Thoracic aorta (tissue), 2 donors: ENCODE data around the gene BCL10. TPM values are rescaled to one million over a fixed set of nuclear protein-coding genes. Genes with fewer than 3 reads are reported as not detected.

Experiments used
- ATAC-seq: fragments of 150-250 bp; one replicate; pipeline ENCODE4 v1.8.0; 2017; ENCODE audit warnings: low read depth; ENCODE audit not compliant: insufficient number of reproducible peaks, low FRiP score
- DNase-seq: peaks from one replicate; pipeline ENCODE4 v3.0.0-alpha.2; 2020; ENCODE audit warnings: low spot score
- H3K27ac ChIP-seq, 2 donors: fragments of 200-600 bp; sonication (generic); 1 replicate in 1 of 2; 2 replicates in 1 of 2; pipeline ENCODE4 v1.5.1; 2016; ENCODE audit warnings: mild to moderate bottlenecking in 2 of 2, moderate library complexity in 2 of 2
- H3K27me3 ChIP-seq: fragments of 200-600 bp; sonication (generic); replicated peaks from 2 replicates; pipeline ENCODE4 v1.6.0; 2016; ENCODE audit warnings: mild to moderate bottlenecking; ENCODE audit not compliant: insufficient read depth
- H3K36me3 ChIP-seq: fragments of 200-600 bp; sonication (generic); one replicate; pipeline ENCODE4 v1.5.1; 2016
- H3K4me1 ChIP-seq, 2 donors: fragments of 200-600 bp; sonication (generic); 1 replicate in 1 of 2; 2 replicates in 1 of 2; pipeline versions ENCODE4 v1.5.1 to v1.6.0; 2016; ENCODE audit warnings: low read depth in 2 of 2, mild to moderate bottlenecking in 1 of 2; ENCODE audit not compliant: control insufficient read depth in 1 of 2
- H3K4me3 ChIP-seq: fragments of 200-600 bp; sonication (generic); 2 replicates; pipeline ENCODE4 v1.5.1; 2016; ENCODE audit warnings: mild to moderate bottlenecking
- H3K9me3 ChIP-seq: fragments of 200-600 bp; sonication (generic); 2 replicates; pipeline ENCODE4 v1.5.1; 2016
- CTCF ChIP-seq: fragments of 200-600 bp; sonication (generic); IDR thresholded peaks from one replicate; pipeline ENCODE4 v1.5.1; 2019; ENCODE audit warnings: antibody characterized with exemption
- total RNA-seq, 2 donors: library from RNA; depleted of rRNA; stranded (reverse); fragments of >200 nt; gene quantifications; one replicate each; pipeline versions ENCODE4 v1.1.0 to v1.2.3, GENCODE V29; 2016

The BCL10 gene
- total RNA-seq, result 10 to 100 TPM; 13.8 to 34.2 TPM

GRCh38 chr1:85276215-85276977 lies at the start of gene BCL10:
TSS of gene BCL10 (minus strand) at chr1:85276632. CDS start at chr1:85276352, 280 bp downstream.
- Histone ChIP-seq H3K36me3 (no peaks in the 10 kb centered on the region), H3K27ac (peak within 1 kb of the TSS; percentile 96 to 97), H3K27me3 (no peaks in the 10 kb centered on the region), H3K4me3 (peak within 1 kb of the TSS; percentile 82), H3K9me3 (no peaks in the 10 kb centered on the region), H3K4me1 (peaks cover 11 to 47% of the 10 kb centered on the region in 2 donors)
- no peak for TF ChIP-seq CTCF
- peak; percentile 85 for ATAC-seq
- peak; percentile 87 for DNase-seq

- H3K27ac ChIP-seq, result no peak overlapping the region
- ATAC-seq, result no peak
- no peaks in the 10 kb centered on the region for H3K9me3 ChIP-seq
- TF ChIP-seq CTCF, result no peak
- no peaks in the 10 kb centered on the region for H3K27me3 ChIP-seq
- no peak for DNase-seq
- H3K4me1 ChIP-seq, result peaks cover 20 to 25% of the 10 kb centered on the region in 2 donors
- no peaks in the 10 kb centered on the region for H3K36me3 ChIP-seq
- no peak overlapping the region for H3K4me3 ChIP-seq
These were observed 49.5 kb upstream of the BCL10 start for GRCh38 chr1:85325920-85326319.

GRCh38 chr1:85323770-85324169 lies 47.3 kb upstream of the BCL10 start:
- TF ChIP-seq CTCF, result no peak
- ATAC-seq, result no peak

GRCh38 chr1:85322655-85323054 lies 46.2 kb upstream of the BCL10 start:
- no peak for TF ChIP-seq CTCF
- Histone ChIP-seq H3K4me1 (peaks cover 0 to 6% of the 10 kb centered on the region in 2 donors), H3K36me3 (no peaks in the 10 kb centered on the region), H3K9me3 (no peaks in the 10 kb centered on the region), H3K4me3 (no peak overlapping the region), H3K27ac (no peak overlapping the region), H3K27me3 (no peaks in the 10 kb centered on the region)
- DNase-seq (no peak), ATAC-seq (no peak)

More at GRCh38 chr1:85323770-85324169, 47.3 kb upstream of the BCL10 start:
- Histone ChIP-seq H3K4me1 (peaks cover 5 to 10% of the 10 kb centered on the region in 2 donors), H3K36me3 (no peaks in the 10 kb centered on the region), H3K27me3 (no peaks in the 10 kb centered on the region), H3K9me3 (no peaks in the 10 kb centered on the region), H3K27ac (no peak overlapping the region), H3K4me3 (no peak overlapping the region)
- DNase-seq, result no peak

GRCh38 chr1:85321237-85321964 lies 45.0 kb upstream of the BCL10 start:
- Histone ChIP-seq H3K4me1 (peaks cover 0 to 6% of the 10 kb centered on the region in 2 donors), H3K9me3 (no peaks in the 10 kb centered on the region), H3K4me3 (no peak overlapping the region), H3K36me3 (no peaks in the 10 kb centered on the region), H3K27ac (no peak overlapping the region), H3K27me3 (no peaks in the 10 kb centered on the region)
- ATAC-seq, result no peak
- no peak for DNase-seq
- TF ChIP-seq CTCF, result no peak
